Uterus (tissue), 4 donors: Measurements from ENCODE around the gene ADAM10. TPM values are rescaled to one million over a fixed set of nuclear protein-coding genes. Genes with fewer than 3 reads are reported as not detected.

ENCODE experiments used
- DNase-seq, 2 donors: peaks; one replicate each; pipeline ENCODE4 v3.0.0-alpha.2; 2019 to 2020
- H3K27ac ChIP-seq, 2 donors: fragments of 200-600 bp; sonication (generic); 1 replicate in 1 of 2; 2 replicates in 1 of 2; pipeline ENCODE4 v1.5.1; 2016 to 2018
- H3K27me3 ChIP-seq, 2 donors: fragments of 200-600 bp; sonication (generic); one replicate each; pipeline ENCODE4 v1.5.1; 2018 to 2019; ENCODE audit warnings: control low read depth in 1 of 2
- H3K36me3 ChIP-seq, 2 donors: fragments of 200-600 bp; sonication (generic); one replicate each; pipeline ENCODE4 v1.5.1; 2019; ENCODE audit warnings: control low read depth in 1 of 2
- H3K4me1 ChIP-seq, 2 donors: fragments of 200-600 bp; sonication (generic); one replicate each; pipeline ENCODE4 v1.5.1; 2018 to 2019; ENCODE audit warnings: control low read depth in 1 of 2
- H3K4me3 ChIP-seq, 2 donors: fragments of 200-600 bp; sonication (generic); 1 replicate in 1 of 2; 2 replicates in 1 of 2; pipeline ENCODE4 v1.5.1; 2018 to 2019; ENCODE audit warnings: mild to moderate bottlenecking in 1 of 2
- H3K9me3 ChIP-seq, 2 donors: fragments of 200-600 bp; sonication (generic); one replicate each; pipeline ENCODE4 v1.5.1; 2019; ENCODE audit warnings: control low read depth in 1 of 2
- POLR2A ChIP-seq, 2 donors: fragments of 450-650 bp; IDR thresholded peaks; one replicate each; pipeline ENCODE4 v1.6.1; 2016; ENCODE audit warnings: antibody characterized with exemption in 2 of 2, mild to moderate bottlenecking in 1 of 2, moderate library complexity in 1 of 2
- intact Hi-C: fragments of 100-400 bp; cut with DNase I; formaldehyde crosslinking; loops from one replicate; pipeline ENCODE4 v1.15.1; 2023; ENCODE audit warnings: low total_unique reads
- total RNA-seq, 4 donors: library from RNA; depleted of rRNA in 3 of 4; stranded (reverse); fragments of >200 nt in 3 of 4; gene quantifications; one replicate each; pipeline versions ENCODE4 v1.1.0 to v1.2.4, GENCODE V29; 2014 to 2023
- TF ChIP-seq, protein P1 (sequence below), 4 experiments: fragments of 200-600 bp in 2 of 4; fragments of 450-650 bp in 2 of 4; sonication (generic) in 2 of 4; IDR thresholded peaks; one replicate each; pipeline ENCODE4 v1.5.1; 2016 to 2019; ENCODE audit warnings: antibody characterized with exemption in 4 of 4, mild to moderate bottlenecking in 2 of 4, moderate library complexity in 1 of 4
- donor health status: DM: yes; HTN: yes; CAD: no.

Gene ADAM10
- total RNA-seq, 4 donors from 2014 or later: 41.8 to 208 (median 110) TPM

DNA sequence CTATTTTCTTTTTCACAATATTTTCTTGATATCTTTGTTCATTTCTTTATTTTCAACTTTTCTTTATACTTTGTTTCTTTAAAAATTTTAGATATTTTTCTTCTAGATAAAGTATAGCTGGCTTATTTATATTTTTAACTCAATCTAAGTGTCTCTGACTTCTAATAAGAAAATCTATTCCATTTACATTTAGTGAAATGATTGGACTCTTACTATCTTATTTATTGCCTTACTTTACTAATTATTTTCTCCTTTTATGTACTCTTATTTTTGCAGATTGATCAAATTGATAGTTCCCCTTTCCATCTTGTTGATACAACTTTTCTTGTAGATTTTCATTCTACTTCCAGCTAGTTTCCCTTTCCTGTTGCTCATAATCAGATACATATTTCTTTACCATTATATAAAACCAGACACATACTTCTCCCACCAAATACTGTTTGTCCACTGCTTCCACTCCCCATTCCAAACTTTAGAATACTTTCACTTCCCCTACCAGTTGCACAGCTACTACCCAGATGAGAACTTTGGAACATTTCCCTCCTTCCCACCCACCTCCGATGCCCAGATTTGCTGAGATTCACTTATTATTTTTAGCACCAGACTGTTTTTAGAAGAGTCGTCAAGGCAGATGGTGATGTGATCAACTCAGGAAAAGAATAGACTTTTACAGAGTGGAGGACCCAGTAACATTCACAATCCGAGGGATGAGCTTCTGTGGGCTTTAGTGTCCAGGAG is 166.2 kb downstream of the ADAM10 start:
- Histone ChIP-seq H3K27me3 (no peaks in the 10 kb centered on the region), H3K4me3 (no peak overlapping the region), H3K4me1 (no peaks in the 10 kb centered on the region), H3K36me3 (no peaks in the 10 kb centered on the region), H3K27ac (no peak overlapping the region), H3K9me3 (no peaks in the 10 kb centered on the region)
- intact Hi-C loops: no loop called here
- no peak for DNase-seq
- TF ChIP-seq POLR2A (IDR thresholded peaks at IDR 0.05): no peak
- TF ChIP-seq, protein P1, sequence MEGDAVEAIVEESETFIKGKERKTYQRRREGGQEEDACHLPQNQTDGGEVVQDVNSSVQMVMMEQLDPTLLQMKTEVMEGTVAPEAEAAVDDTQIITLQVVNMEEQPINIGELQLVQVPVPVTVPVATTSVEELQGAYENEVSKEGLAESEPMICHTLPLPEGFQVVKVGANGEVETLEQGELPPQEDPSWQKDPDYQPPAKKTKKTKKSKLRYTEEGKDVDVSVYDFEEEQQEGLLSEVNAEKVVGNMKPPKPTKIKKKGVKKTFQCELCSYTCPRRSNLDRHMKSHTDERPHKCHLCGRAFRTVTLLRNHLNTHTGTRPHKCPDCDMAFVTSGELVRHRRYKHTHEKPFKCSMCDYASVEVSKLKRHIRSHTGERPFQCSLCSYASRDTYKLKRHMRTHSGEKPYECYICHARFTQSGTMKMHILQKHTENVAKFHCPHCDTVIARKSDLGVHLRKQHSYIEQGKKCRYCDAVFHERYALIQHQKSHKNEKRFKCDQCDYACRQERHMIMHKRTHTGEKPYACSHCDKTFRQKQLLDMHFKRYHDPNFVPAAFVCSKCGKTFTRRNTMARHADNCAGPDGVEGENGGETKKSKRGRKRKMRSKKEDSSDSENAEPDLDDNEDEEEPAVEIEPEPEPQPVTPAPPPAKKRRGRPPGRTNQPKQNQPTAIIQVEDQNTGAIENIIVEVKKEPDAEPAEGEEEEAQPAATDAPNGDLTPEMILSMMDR (IDR thresholded peaks at IDR 0.05): no peak

DNA sequence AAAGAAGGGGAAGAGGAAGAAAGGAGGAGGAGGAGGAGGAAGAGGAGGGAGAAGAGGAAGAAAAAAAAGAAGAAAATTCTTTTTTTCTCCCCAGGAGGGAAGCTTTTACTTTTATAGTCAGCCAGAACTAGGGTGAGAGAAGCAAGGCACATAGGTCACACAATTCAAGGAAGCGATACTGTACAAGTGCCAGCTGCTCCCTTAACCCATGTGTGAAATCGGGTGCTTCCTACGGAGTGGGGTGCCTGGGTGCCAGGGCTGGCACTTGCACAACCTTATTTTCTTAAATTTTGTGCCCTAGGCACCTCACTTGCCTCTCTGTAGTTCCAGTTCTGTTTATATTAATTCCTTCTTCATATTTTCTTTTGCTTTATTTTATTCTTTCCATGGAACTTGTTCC is 167.3 kb downstream of the ADAM10 start:
- no peak for TF ChIP-seq POLR2A (IDR thresholded peaks at IDR 0.05)
- TF ChIP-seq, protein P1 (IDR thresholded peaks at IDR 0.05): no peak
- intact Hi-C loops: no loop called here
- no peak for DNase-seq
- Histone ChIP-seq H3K27me3 (no peaks in the 10 kb centered on the region), H3K4me3 (no peak overlapping the region), H3K36me3 (no peaks in the 10 kb centered on the region), H3K27ac (no peak overlapping the region), H3K4me1 (no peaks in the 10 kb centered on the region), H3K9me3 (no peaks in the 10 kb centered on the region)

DNA sequence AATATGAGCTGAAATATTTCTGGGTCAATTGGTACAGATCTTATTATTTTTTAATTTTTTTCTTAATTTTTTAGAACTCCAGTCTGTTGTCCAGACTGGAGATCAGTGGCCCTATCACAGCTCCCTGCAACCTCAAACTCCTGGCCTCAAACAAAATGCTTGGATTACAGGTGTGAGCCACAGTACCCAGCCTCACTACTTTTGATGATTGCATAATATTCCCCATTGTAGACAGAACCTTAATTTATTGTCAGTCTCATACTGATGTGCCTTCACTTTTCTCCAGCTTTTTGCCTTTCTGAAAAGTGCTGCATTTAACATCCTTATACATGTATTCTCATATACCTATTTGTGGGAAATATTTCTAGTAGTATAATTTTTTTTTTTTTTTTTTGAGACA is 172.8 kb downstream of the ADAM10 start:
- Histone ChIP-seq H3K4me3 (no peak overlapping the region), H3K27ac (no peak overlapping the region), H3K27me3 (no peaks in the 10 kb centered on the region), H3K36me3 (no peaks in the 10 kb centered on the region), H3K9me3 (no peaks in the 10 kb centered on the region), H3K4me1 (no peaks in the 10 kb centered on the region)
- TF ChIP-seq, protein P1 (IDR thresholded peaks at IDR 0.05): no peak
- TF ChIP-seq POLR2A (IDR thresholded peaks at IDR 0.05): no peak
- no peak for DNase-seq
- intact Hi-C loops: no loop called here

DNA sequence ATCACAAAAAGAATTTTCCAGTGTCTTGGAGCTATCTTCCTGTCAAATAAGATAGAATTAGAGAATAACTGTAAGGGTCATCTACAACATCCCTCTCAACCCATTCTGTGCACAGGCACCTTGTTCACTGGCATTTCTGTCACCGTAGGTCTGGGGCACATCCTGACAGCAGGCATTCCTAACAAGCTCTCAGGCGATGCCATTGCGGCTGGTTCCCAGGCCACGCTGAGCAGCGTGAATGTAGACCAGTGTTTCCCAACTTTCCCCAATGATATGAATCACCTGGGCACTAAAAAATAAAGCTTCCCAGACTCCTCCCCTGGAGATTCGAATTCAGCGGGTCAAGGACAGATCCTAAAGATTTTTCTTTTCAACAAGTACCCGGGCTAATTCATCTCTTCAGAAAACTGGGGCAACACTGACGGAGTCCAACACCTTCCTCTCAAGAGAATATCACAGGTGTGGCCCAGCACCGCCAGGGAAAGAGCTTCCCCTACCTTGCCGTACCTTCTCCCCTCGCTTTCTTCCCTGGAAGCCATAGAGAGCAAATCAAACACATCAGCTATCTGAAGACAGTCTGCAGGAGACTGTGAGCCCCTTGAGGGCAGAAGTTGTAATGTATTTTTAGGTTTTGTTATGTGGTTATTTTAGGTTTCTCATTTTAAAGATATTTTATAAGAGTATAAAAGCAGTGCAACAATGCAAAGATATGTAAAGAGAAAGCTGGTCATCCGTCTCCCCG is 174.3 kb downstream of the ADAM10 start:
- no peak for TF ChIP-seq POLR2A (IDR thresholded peaks at IDR 0.05)
- TF ChIP-seq, protein P1 (IDR thresholded peaks at IDR 0.05): no peak
- DNase-seq: no peak
- no peak overlapping the region for H3K4me3 ChIP-seq
- intact Hi-C loops: no loop called here
- no peak overlapping the region for H3K27ac ChIP-seq
- no peaks in the 10 kb centered on the region for H3K27me3 ChIP-seq
- H3K9me3 ChIP-seq: no peaks in the 10 kb centered on the region
- no peaks in the 10 kb centered on the region for H3K36me3 ChIP-seq
- H3K4me1 ChIP-seq: no peaks in the 10 kb centered on the region

DNA sequence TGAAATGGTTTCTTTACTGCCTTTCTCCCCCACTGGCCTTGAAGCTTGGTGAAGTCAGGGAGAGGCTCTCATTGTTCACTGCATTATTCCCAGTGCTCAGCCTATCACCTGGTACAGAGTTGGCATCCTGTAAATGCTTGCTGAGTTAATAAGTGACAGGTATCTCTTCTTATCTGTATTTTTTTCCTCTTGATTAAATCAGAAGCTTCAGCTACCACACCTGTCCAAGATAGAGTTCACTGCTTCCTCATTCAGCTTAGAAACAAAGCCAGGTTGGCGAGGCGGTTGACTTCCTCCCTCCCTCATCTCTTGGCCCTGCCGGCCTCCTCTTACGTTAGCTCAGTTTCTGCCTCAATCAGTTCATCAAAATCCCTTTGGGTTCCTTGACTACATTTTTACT is 174.9 kb downstream of the ADAM10 start:
- no peaks in the 10 kb centered on the region for H3K36me3 ChIP-seq
- no peaks in the 10 kb centered on the region for H3K27me3 ChIP-seq
- intact Hi-C loops: no loop called here
- no peak overlapping the region for H3K4me3 ChIP-seq
- H3K9me3 ChIP-seq: no peaks in the 10 kb centered on the region
- DNase-seq: no peak
- TF ChIP-seq, protein P1 (IDR thresholded peaks at IDR 0.05): no peak
- TF ChIP-seq POLR2A (IDR thresholded peaks at IDR 0.05): no peak
- H3K27ac ChIP-seq: no peak overlapping the region
- no peaks in the 10 kb centered on the region for H3K4me1 ChIP-seq
